HL-60 (cell line): Measurements from ENCODE around the gene RPS19BP1.

Experiments used
- CTCF ChIP-seq: IDR thresholded peaks from one replicate; pipeline ENCODE4 v1.5.1; 2011; ENCODE audit warnings: low read length, control low read depth, inconsistent platforms; ENCODE audit not compliant: insufficient read depth
- GABPA ChIP-seq: IDR thresholded peaks from 2 replicates; pipeline ENCODE4 v1.6.1; 2012; ENCODE audit warnings: low read depth
- POLR2AphosphoS5 ChIP-seq: IDR thresholded peaks from 2 replicates; pipeline ENCODE4 v1.6.1; 2012; ENCODE audit warnings: low read depth
- REST ChIP-seq: IDR thresholded peaks from 2 replicates; pipeline ENCODE4 v1.6.1; 2012; ENCODE audit warnings: low read depth; ENCODE audit not compliant: insufficient replicate concordance
- SPI1 ChIP-seq: IDR thresholded peaks from 2 replicates; pipeline ENCODE4 v1.6.1; 2012; ENCODE audit warnings: low read depth, mild to moderate bottlenecking, borderline replicate concordance

- TF ChIP-seq CTCF: no peak
- TF ChIP-seq POLR2AphosphoS5: no peak
- no peak for TF ChIP-seq SPI1
- TF ChIP-seq GABPA: no peak
- no peak for TF ChIP-seq REST
Measured at GRCh38 chr22:39508393-39508792, 24.2 kb downstream of the RPS19BP1 start.
